ENCODE results near the gene LCN1.

Gene LCN1

GRCh38 chr9:135520916-135521607, at the start of gene LCN1:
TSS of gene LCN1 (plus strand) at chr9:135521440. CDS start at chr9:135521498, 58 bp downstream.
- no peak for DNase-seq

- DNase-seq, result no peak
Measured at GRCh38 chr9:135471791-135472640, 49.2 kb upstream of the LCN1 start.

GRCh38 chr9:135473972-135474543, 47.2 kb upstream of the LCN1 start:
- no peak for DNase-seq

- peak; percentile 16 for DNase-seq
Measured at GRCh38 chr9:135474915-135475314, 46.3 kb upstream of the LCN1 start.

- no peak for DNase-seq
Measured at GRCh38 chr9:135476561-135477355, 44.5 kb upstream of the LCN1 start.

GRCh38 chr9:135478191-135478590, 43.0 kb upstream of the LCN1 start:
- no peak for DNase-seq

- peak; percentile 49 for DNase-seq
Measured at GRCh38 chr9:135478829-135479468, 42.3 kb upstream of the LCN1 start.

GRCh38 chr9:135479469-135480052, 41.7 kb upstream of the LCN1 start, which contains the start of gene PPP1R26:
TSS of gene PPP1R26 (plus strand) at chr9:135479782. CDS start at chr9:135484511, 4,729 bp downstream.
- DNase-seq, result peak; percentile 10

GRCh38 chr9:135480071-135480939, 40.9 kb upstream of the LCN1 start:
- DNase-seq, result peak; percentile 39

GRCh38 chr9:135480940-135481310, 40.3 kb upstream of the LCN1 start:
- no peak for DNase-seq

- no peak for DNase-seq
Measured at GRCh38 chr9:135482015-135482754, 39.1 kb upstream of the LCN1 start.

GRCh38 chr9:135484460-135485277, 36.6 kb upstream of the LCN1 start:
- no peak for DNase-seq

GRCh38 chr9:135485385-135485784, 35.9 kb upstream of the LCN1 start:
- DNase-seq, result no peak

GRCh38 chr9:135485832-135486231, 35.4 kb upstream of the LCN1 start:
- DNase-seq, result no peak

GRCh38 chr9:135486267-135487065, 34.8 kb upstream of the LCN1 start:
- DNase-seq, result no peak

GRCh38 chr9:135487281-135488012, 33.8 kb upstream of the LCN1 start:
- DNase-seq, result no peak

GRCh38 chr9:135488013-135488330, 33.3 kb upstream of the LCN1 start:
- DNase-seq, result no peak

GRCh38 chr9:135488527-135488926, 32.7 kb upstream of the LCN1 start:
- DNase-seq, result no peak

All from inflammatory macrophage treated with lipopolysaccharide for 4 hours (primary cell).